Measurements from ENCODE around the gene ARSI.
"Not testable (repeated sequence)": the region's sequence is repeated elsewhere in the genome, so short reads cannot be mapped to it uniquely, and the experiment has no call there.

ARSI gene

GRCh38 chr5:150254363-150254762, 48.3 kb downstream of the ARSI start:
- Histone ChIP-seq H3K4me3 (ENCODE audit: extremely low read depth, insufficient read depth, low read length, poor library complexity, severe bottlenecking) (no peak overlapping the region), H3K9me3 (ENCODE audit: control insufficient read depth, low read length) (no peaks in the 10 kb centered on the region), H3K27ac (ENCODE audit: low read depth, low read length, severe bottlenecking) (no peak overlapping the region), H3K4me1 (ENCODE audit: control insufficient read depth, insufficient read depth, low read length, poor library complexity, severe bottlenecking) (peaks cover 11% of the 10 kb centered on the region), H3K36me3 (ENCODE audit: control insufficient read depth, insufficient read depth, low read length) (no peaks in the 10 kb centered on the region)
- WGBS, 2 experiments (ENCODE audit: insufficient coverage in 2 of 2): 93 to 98% methylated on average over 6 to 7 of the region's 7 CpGs

- no peaks in the 10 kb centered on the region for H3K36me3 ChIP-seq (ENCODE audit: control insufficient read depth, insufficient read depth, low read length)
- peaks cover 11% of the 10 kb centered on the region for H3K4me1 ChIP-seq (ENCODE audit: control insufficient read depth, insufficient read depth, low read length, poor library complexity, severe bottlenecking)
- no peak overlapping the region for H3K27ac ChIP-seq (ENCODE audit: low read depth, low read length, severe bottlenecking)
- 63 to 73% methylated on average over 8 to 9 of the region's 10 CpGs for WGBS, 2 experiments (ENCODE audit: insufficient coverage in 2 of 2)
- H3K9me3 ChIP-seq (ENCODE audit: control insufficient read depth, low read length): no peaks in the 10 kb centered on the region
- no peak overlapping the region for H3K4me3 ChIP-seq (ENCODE audit: extremely low read depth, insufficient read depth, low read length, poor library complexity, severe bottlenecking)
Observed at GRCh38 chr5:150253416-150254208, 49.1 kb downstream of the ARSI start.

GRCh38 chr5:150252489-150252888, 50.2 kb downstream of the ARSI start:
- Histone ChIP-seq H3K4me1 (ENCODE audit: control insufficient read depth, insufficient read depth, low read length, poor library complexity, severe bottlenecking) (peaks cover 11% of the 10 kb centered on the region), H3K4me3 (ENCODE audit: extremely low read depth, insufficient read depth, low read length, poor library complexity, severe bottlenecking) (no peak overlapping the region), H3K36me3 (ENCODE audit: control insufficient read depth, insufficient read depth, low read length) (no peaks in the 10 kb centered on the region), H3K27ac (ENCODE audit: low read depth, low read length, severe bottlenecking) (no peak overlapping the region), H3K9me3 (ENCODE audit: control insufficient read depth, low read length) (no peaks in the 10 kb centered on the region)
- 88 to 97% methylated on average over 5 to 6 of the region's 6 CpGs for WGBS, 2 experiments (ENCODE audit: insufficient coverage in 2 of 2)

GRCh38 chr5:150251504-150251903, 51.2 kb downstream of the ARSI start:
- 79 to 90% methylated on average over 4 to 6 of the region's 7 CpGs for WGBS, 2 experiments (ENCODE audit: insufficient coverage in 2 of 2)
- Histone ChIP-seq H3K36me3 (ENCODE audit: control insufficient read depth, insufficient read depth, low read length) (no peaks in the 10 kb centered on the region), H3K4me1 (ENCODE audit: control insufficient read depth, insufficient read depth, low read length, poor library complexity, severe bottlenecking) (peaks cover 11% of the 10 kb centered on the region), H3K27ac (ENCODE audit: low read depth, low read length, severe bottlenecking) (no peak overlapping the region), H3K4me3 (ENCODE audit: extremely low read depth, insufficient read depth, low read length, poor library complexity, severe bottlenecking) (no peak overlapping the region), H3K9me3 (ENCODE audit: control insufficient read depth, low read length) (no peaks in the 10 kb centered on the region)

- 80 to 93% methylated on average over 3 of the region's 5 CpGs for WGBS, 2 experiments (ENCODE audit: insufficient coverage in 2 of 2)
- Histone ChIP-seq H3K4me3 (ENCODE audit: extremely low read depth, insufficient read depth, low read length, poor library complexity, severe bottlenecking) (no peak overlapping the region), H3K27ac (ENCODE audit: low read depth, low read length, severe bottlenecking) (no peak overlapping the region), H3K9me3 (ENCODE audit: control insufficient read depth, low read length) (no peaks in the 10 kb centered on the region), H3K36me3 (ENCODE audit: control insufficient read depth, insufficient read depth, low read length) (no peaks in the 10 kb centered on the region), H3K4me1 (ENCODE audit: control insufficient read depth, insufficient read depth, low read length, poor library complexity, severe bottlenecking) (peaks cover 12% of the 10 kb centered on the region)
Observed at GRCh38 chr5:150249744-150250143, 53.0 kb downstream of the ARSI start.

- Histone ChIP-seq H3K4me3 (ENCODE audit: extremely low read depth, insufficient read depth, low read length, poor library complexity, severe bottlenecking) (no peak overlapping the region), H3K27ac (ENCODE audit: low read depth, low read length, severe bottlenecking) (no peak overlapping the region), H3K36me3 (ENCODE audit: control insufficient read depth, insufficient read depth, low read length) (no peaks in the 10 kb centered on the region), H3K4me1 (ENCODE audit: control insufficient read depth, insufficient read depth, low read length, poor library complexity, severe bottlenecking) (peaks cover 9% of the 10 kb centered on the region), H3K9me3 (ENCODE audit: control insufficient read depth, low read length) (no peaks in the 10 kb centered on the region)
- 93 to 100% methylated on average over 3 of the region's 3 CpGs for WGBS, 2 experiments (ENCODE audit: insufficient coverage in 2 of 2)
Observed at GRCh38 chr5:150248946-150249345, 53.8 kb downstream of the ARSI start.

GRCh38 chr5:150248493-150248892, 54.2 kb downstream of the ARSI start:
- H3K27ac ChIP-seq (ENCODE audit: low read depth, low read length, severe bottlenecking); H3K9me3 ChIP-seq (ENCODE audit: control insufficient read depth, low read length); H3K4me1 ChIP-seq (ENCODE audit: control insufficient read depth, insufficient read depth, low read length, poor library complexity, severe bottlenecking); H3K4me3 ChIP-seq (ENCODE audit: extremely low read depth, insufficient read depth, low read length, poor library complexity, severe bottlenecking); H3K36me3 ChIP-seq (ENCODE audit: control insufficient read depth, insufficient read depth, low read length): not testable (repeated sequence)
- WGBS, 2 experiments (ENCODE audit: insufficient coverage in 2 of 2): no CpG with 5 or more reads among the region's 6 CpGs

- 97 to 100% methylated on average over 6 to 9 of the region's 9 CpGs for WGBS, 2 experiments (ENCODE audit: insufficient coverage in 2 of 2)
- no peak overlapping the region for H3K27ac ChIP-seq (ENCODE audit: low read depth, low read length, severe bottlenecking)
- H3K36me3 ChIP-seq (ENCODE audit: control insufficient read depth, insufficient read depth, low read length): no peaks in the 10 kb centered on the region
Observed at GRCh38 chr5:150247726-150248125, 55.0 kb downstream of the ARSI start.

GRCh38 chr5:150246835-150247234, 55.9 kb downstream of the ARSI start:
- Histone ChIP-seq H3K4me1 (ENCODE audit: control insufficient read depth, insufficient read depth, low read length, poor library complexity, severe bottlenecking) (peaks cover 5% of the 10 kb centered on the region), H3K36me3 (ENCODE audit: control insufficient read depth, insufficient read depth, low read length) (no peaks in the 10 kb centered on the region)
- 96% methylated on average over 3 to 5 of the region's 5 CpGs for WGBS, 2 experiments (ENCODE audit: insufficient coverage in 2 of 2)

More at GRCh38 chr5:150247726-150248125, 55.0 kb downstream of the ARSI start:
- Histone ChIP-seq H3K9me3 (ENCODE audit: control insufficient read depth, low read length) (no peaks in the 10 kb centered on the region), H3K4me1 (ENCODE audit: control insufficient read depth, insufficient read depth, low read length, poor library complexity, severe bottlenecking) (peaks cover 5% of the 10 kb centered on the region), H3K4me3 (ENCODE audit: extremely low read depth, insufficient read depth, low read length, poor library complexity, severe bottlenecking) (no peak overlapping the region)

GRCh38 chr5:150246429-150246828, 56.3 kb downstream of the ARSI start:
- H3K27ac ChIP-seq (ENCODE audit: low read depth, low read length, severe bottlenecking): no peak overlapping the region
- peaks cover 5% of the 10 kb centered on the region for H3K4me1 ChIP-seq (ENCODE audit: control insufficient read depth, insufficient read depth, low read length, poor library complexity, severe bottlenecking)
- no peak overlapping the region for H3K4me3 ChIP-seq (ENCODE audit: extremely low read depth, insufficient read depth, low read length, poor library complexity, severe bottlenecking)
- no peaks in the 10 kb centered on the region for H3K9me3 ChIP-seq (ENCODE audit: control insufficient read depth, low read length)
- 88 to 93% methylated on average over 2 of the region's 5 CpGs for WGBS, 2 experiments (ENCODE audit: insufficient coverage in 2 of 2)
- H3K36me3 ChIP-seq (ENCODE audit: control insufficient read depth, insufficient read depth, low read length): no peaks in the 10 kb centered on the region

More at GRCh38 chr5:150246835-150247234, 55.9 kb downstream of the ARSI start:
- Histone ChIP-seq H3K4me3 (ENCODE audit: extremely low read depth, insufficient read depth, low read length, poor library complexity, severe bottlenecking) (no peak overlapping the region), H3K27ac (ENCODE audit: low read depth, low read length, severe bottlenecking) (no peak overlapping the region), H3K9me3 (ENCODE audit: control insufficient read depth, low read length) (no peaks in the 10 kb centered on the region)

All from mesodermal cell (in vitro differentiated cells).